Trophoblast cell (in vitro differentiated cells and primary cell): ENCODE data around the gene GSKIP.

Experiments
- DNase-seq, 2 donors: peaks; one replicate each; pipeline ENCODE4 v3.0.0-alpha.2; 2016
- H2AFZ ChIP-seq: 2 replicates; pipeline ENCODE4 v1.6.1; 2013; ENCODE audit warnings: low read length, moderate library complexity, mild to moderate bottlenecking; ENCODE audit not compliant: insufficient read depth, poor library complexity
- H2AK5ac ChIP-seq: 2 replicates; pipeline ENCODE4 v1.6.1; 2013; ENCODE audit warnings: mild to moderate bottlenecking, low read length
- H2BK120ac ChIP-seq: 2 replicates; pipeline ENCODE4 v1.6.1; 2013; ENCODE audit warnings: low read length, mild to moderate bottlenecking, moderate library complexity; ENCODE audit not compliant: insufficient read depth, poor library complexity
- H2BK12ac ChIP-seq: 2 replicates; pipeline ENCODE4 v1.6.1; 2013; ENCODE audit warnings: mild to moderate bottlenecking, low read length, moderate library complexity
- H2BK5ac ChIP-seq: 2 replicates; pipeline ENCODE4 v1.6.1; 2013; ENCODE audit warnings: low read length, low read depth, moderate library complexity, mild to moderate bottlenecking; ENCODE audit not compliant: poor library complexity
- H3K14ac ChIP-seq: 2 replicates; pipeline ENCODE4 v1.6.1; 2013; ENCODE audit warnings: mild to moderate bottlenecking, low read length
- H3K18ac ChIP-seq: 2 replicates; pipeline ENCODE4 v1.6.1; 2013; ENCODE audit warnings: mild to moderate bottlenecking, low read length
- H3K23ac ChIP-seq: 2 replicates; pipeline ENCODE4 v1.6.1; 2013; ENCODE audit warnings: low read length
- H3K27ac ChIP-seq: 2 replicates; pipeline ENCODE4 v1.5.1; 2013; ENCODE audit warnings: low read depth, mild to moderate bottlenecking, inconsistent platforms, low read length, moderate library complexity
- H3K27me3 ChIP-seq: 2 replicates; pipeline ENCODE4 v1.6.1; 2013; ENCODE audit warnings: inconsistent platforms, mild to moderate bottlenecking, low read length, moderate library complexity; ENCODE audit not compliant: insufficient read depth
- H3K36me3 ChIP-seq, 2 experiments: 1 replicate in 1 of 2; 2 replicates in 1 of 2; pipeline ENCODE4 v1.6.1; 2013; ENCODE audit warnings: low read length in 2 of 2, mild to moderate bottlenecking in 2 of 2, moderate library complexity in 1 of 2; ENCODE audit not compliant: insufficient read depth in 2 of 2, control insufficient read depth in 1 of 2
- H3K4ac ChIP-seq: 2 replicates; pipeline ENCODE4 v1.6.1; 2013; ENCODE audit warnings: low read depth, mild to moderate bottlenecking, low read length, moderate library complexity
- H3K4me1 ChIP-seq, 2 experiments: 1 replicate in 1 of 2; 2 replicates in 1 of 2; pipeline ENCODE4 v1.6.1; 2013; ENCODE audit warnings: low read length in 2 of 2, mild to moderate bottlenecking in 2 of 2, moderate library complexity in 1 of 2; ENCODE audit not compliant: insufficient read depth in 2 of 2, control insufficient read depth in 1 of 2
- H3K4me2 ChIP-seq: 2 replicates; pipeline ENCODE4 v1.6.1; 2013; ENCODE audit warnings: inconsistent platforms, mild to moderate bottlenecking, low read length, moderate library complexity
- H3K4me3 ChIP-seq: 2 replicates; pipeline ENCODE4 v1.5.1; 2013; ENCODE audit warnings: mild to moderate bottlenecking, low read depth, low read length, inconsistent platforms
- H3K79me1 ChIP-seq: one replicate; pipeline ENCODE4 v1.6.1; 2013; ENCODE audit warnings: low read length
- H3K79me2 ChIP-seq: 2 replicates; pipeline ENCODE4 v1.6.1; 2013; ENCODE audit warnings: low read length, mild to moderate bottlenecking; ENCODE audit not compliant: control insufficient read depth, insufficient read depth, poor library complexity
- H3K9ac ChIP-seq: 2 replicates; pipeline ENCODE4 v1.6.1; 2013; ENCODE audit warnings: mild to moderate bottlenecking, low read length
- H3K9me3 ChIP-seq: 2 replicates; pipeline ENCODE4 v1.6.1; 2013; ENCODE audit warnings: low read depth, mild to moderate bottlenecking, control low read depth, inconsistent platforms, low read length; ENCODE audit not compliant: insufficient read depth
- H4K12ac ChIP-seq: 2 replicates; pipeline ENCODE4 v1.6.1; 2013; ENCODE audit warnings: low read depth, mild to moderate bottlenecking, low read length, moderate library complexity
- H4K8ac ChIP-seq: 2 replicates; pipeline ENCODE4 v1.6.1; 2013; ENCODE audit warnings: low read depth, mild to moderate bottlenecking, low read length, moderate library complexity
- H4K91ac ChIP-seq: one replicate; pipeline ENCODE4 v1.6.1; 2013; ENCODE audit warnings: low read depth, mild to moderate bottlenecking, low read length, moderate library complexity
- WGBS: extraction: QIAGEN DNeasy Blood & Tissue Kit; methylation state at CpG from one replicate; pipeline ENCODE4 v1.1.7; 2013; ENCODE audit warnings: missing lambda C conversion rate; ENCODE audit not compliant: insufficient read length, insufficient coverage; ENCODE audit errors: extremely low coverage; 5-methylcytosine and 5-hydroxymethylcytosine counted together

GSKIP gene

DNA sequence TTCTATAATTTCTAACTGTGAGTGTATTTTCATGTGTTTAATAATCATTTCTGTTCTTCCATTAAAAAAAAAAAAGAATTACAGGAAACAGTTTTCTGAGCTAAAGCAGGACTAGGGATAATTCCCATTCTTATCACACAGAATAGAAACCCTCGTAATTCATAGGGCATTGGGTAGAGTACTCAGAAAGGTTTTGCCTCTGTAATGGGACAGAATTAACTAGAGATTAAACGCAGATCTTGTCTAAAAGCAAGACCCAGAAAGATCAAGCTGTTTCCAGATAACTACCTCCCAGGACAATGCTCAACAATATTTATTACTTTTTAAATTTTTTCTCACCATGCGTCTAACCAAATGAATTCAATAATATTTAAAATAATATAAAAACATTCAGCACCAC lies 10.2 kb downstream of the GSKIP start:
- no peaks in the 10 kb centered on the region for H3K4me1 ChIP-seq
- H3K9ac ChIP-seq, result no peak overlapping the region
- H3K36me3 ChIP-seq, result peaks cover 0 to 2% of the 10 kb centered on the region in 2 experiments
- no peak overlapping the region for H3K4me3 ChIP-seq
- no CpG with 5 or more reads among the region's 3 CpGs for WGBS
- no peak overlapping the region for H2AK5ac ChIP-seq
- no peak overlapping the region for H3K4me2 ChIP-seq
- no peaks in the 10 kb centered on the region for H3K79me1 ChIP-seq
- no peak overlapping the region for H3K18ac ChIP-seq
- H3K79me2 ChIP-seq, result no peaks in the 10 kb centered on the region
- no peaks in the 10 kb centered on the region for H3K9me3 ChIP-seq
- no peaks in the 10 kb centered on the region for H3K27me3 ChIP-seq
- no peak overlapping the region for H2BK5ac ChIP-seq
- H3K27ac ChIP-seq, result no peak overlapping the region
- H3K23ac ChIP-seq, result no peak overlapping the region
- no peak for DNase-seq
- no peak overlapping the region for H2BK12ac ChIP-seq
- no peak overlapping the region for H4K12ac ChIP-seq
- H3K14ac ChIP-seq, result no peak overlapping the region
- H3K4ac ChIP-seq, result no peak overlapping the region
- H4K91ac ChIP-seq, result no peak overlapping the region
- no peak overlapping the region for H2BK120ac ChIP-seq
- H2AFZ ChIP-seq, result no peak overlapping the region
- H4K8ac ChIP-seq, result no peak overlapping the region

DNA sequence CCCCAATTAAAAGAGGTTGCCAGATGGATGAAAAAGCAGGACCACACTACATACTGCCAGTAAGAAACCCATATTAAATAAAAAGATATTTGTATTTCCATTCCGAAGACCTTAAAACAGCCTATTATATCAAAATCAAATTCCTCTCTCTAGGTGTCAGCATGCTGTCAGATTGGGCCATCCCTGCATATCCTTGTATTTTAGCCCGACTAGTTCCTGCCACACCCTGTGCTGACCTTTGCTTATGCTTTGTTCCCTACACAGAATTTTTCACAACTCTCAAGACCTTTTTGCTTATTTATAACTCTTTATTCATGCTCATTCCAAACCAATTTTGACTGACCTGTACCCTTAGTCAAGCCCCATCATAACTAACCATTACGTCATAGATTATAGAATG lies 12.8 kb downstream of the GSKIP start:
- no peak overlapping the region for H3K27ac ChIP-seq
- H3K27me3 ChIP-seq, result no peaks in the 10 kb centered on the region
- no peak overlapping the region for H3K23ac ChIP-seq
- no peak overlapping the region for H3K18ac ChIP-seq
- peaks cover 0 to 2% of the 10 kb centered on the region in 2 experiments for H3K36me3 ChIP-seq
- H2AFZ ChIP-seq, result no peak overlapping the region
- no peak overlapping the region for H4K91ac ChIP-seq
- no peak overlapping the region for H2BK120ac ChIP-seq
- H2AK5ac ChIP-seq, result no peak overlapping the region
- H3K14ac ChIP-seq, result no peak overlapping the region
- no peak overlapping the region for H3K9ac ChIP-seq
- H4K8ac ChIP-seq, result no peak overlapping the region
- no peak overlapping the region for H2BK12ac ChIP-seq
- H3K4me1 ChIP-seq, result no peaks in the 10 kb centered on the region
- no peaks in the 10 kb centered on the region for H3K9me3 ChIP-seq
- H3K4me2 ChIP-seq, result no peak overlapping the region
- no peak overlapping the region for H3K4me3 ChIP-seq
- no peaks in the 10 kb centered on the region for H3K79me1 ChIP-seq
- H2BK5ac ChIP-seq, result no peak overlapping the region
- DNase-seq, result peak in 1 of 2 donors; percentile 4
- no CpG with 5 or more reads among the region's 3 CpGs for WGBS
- H4K12ac ChIP-seq, result no peak overlapping the region
- no peaks in the 10 kb centered on the region for H3K79me2 ChIP-seq
- H3K4ac ChIP-seq, result no peak overlapping the region

GRCh38 chr14:96380735-96381134 lies 17.4 kb downstream of the GSKIP start:
- Histone ChIP-seq H3K9ac (no peak overlapping the region), H2AFZ (no peak overlapping the region), H2BK5ac (no peak overlapping the region), H3K4me3 (no peak overlapping the region), H2BK120ac (no peak overlapping the region), H3K4ac (no peak overlapping the region), H2AK5ac (no peak overlapping the region), H3K27me3 (no peaks in the 10 kb centered on the region), H4K8ac (no peak overlapping the region), H3K36me3 (peaks cover 0 to 11% of the 10 kb centered on the region in 2 experiments), H3K9me3 (no peaks in the 10 kb centered on the region), H2BK12ac (no peak overlapping the region), H4K12ac (no peak overlapping the region), H3K79me1 (no peaks in the 10 kb centered on the region), H3K18ac (no peak overlapping the region), H3K4me2 (no peak overlapping the region), H3K14ac (no peak overlapping the region), H4K91ac (no peak overlapping the region), H3K4me1 (no peaks in the 10 kb centered on the region), H3K79me2 (no peaks in the 10 kb centered on the region), H3K23ac (no peak overlapping the region), H3K27ac (no peak overlapping the region)
- WGBS, result no CpG with 5 or more reads among the region's 3 CpGs
- no peak for DNase-seq

- H3K79me2 ChIP-seq, result no peaks in the 10 kb centered on the region
- no peak overlapping the region for H3K23ac ChIP-seq
- H3K14ac ChIP-seq, result no peak overlapping the region
- H3K27me3 ChIP-seq, result no peaks in the 10 kb centered on the region
- no peak overlapping the region for H3K18ac ChIP-seq
- DNase-seq, result no peak
- no peaks in the 10 kb centered on the region for H3K79me1 ChIP-seq
- H3K36me3 ChIP-seq, result peaks cover 3 to 12% of the 10 kb centered on the region in 2 experiments
- no peak overlapping the region for H2AFZ ChIP-seq
- H3K27ac ChIP-seq, result no peak overlapping the region
- no peak overlapping the region for H2AK5ac ChIP-seq
- H3K4ac ChIP-seq, result no peak overlapping the region
- no peak overlapping the region for H2BK120ac ChIP-seq
- H3K4me3 ChIP-seq, result no peak overlapping the region
- no peak overlapping the region for H2BK12ac ChIP-seq
- no peak overlapping the region for H4K12ac ChIP-seq
- no peak overlapping the region for H2BK5ac ChIP-seq
- H3K4me2 ChIP-seq, result no peak overlapping the region
- no CpG with 5 or more reads among the region's 2 CpGs for WGBS
- H3K4me1 ChIP-seq, result no peaks in the 10 kb centered on the region
- no peak overlapping the region for H4K91ac ChIP-seq
- no peaks in the 10 kb centered on the region for H3K9me3 ChIP-seq
- H3K9ac ChIP-seq, result no peak overlapping the region
- no peak overlapping the region for H4K8ac ChIP-seq
Observed at GRCh38 chr14:96383445-96383844, 20.1 kb downstream of the GSKIP start.
